WTC11 (cell line): ENCODE data around the gene UIMC1. TPM values are rescaled to one million over a fixed set of nuclear protein-coding genes. Genes with fewer than 3 reads are reported as not detected.

Experiments
- ATAC-seq: fragments of 200-7000 bp; cut with Tn5 transposase; 2 replicates; pipeline ENCODE4 v1.10.0; 2021; ENCODE audit warnings: mild to moderate bottlenecking, moderate library complexity
- CTCF ChIA-PET: fragments of 300-600 bp; sonication (Branson Sonifier 250); formaldehyde crosslinking; loops from one replicate; lab custom pipeline; 2021; ENCODE audit warnings: antibody characterized with exemption; lab: Charles Lee
- POLR2A ChIA-PET: fragments of 350-600 bp; sonication (Branson Sonifier 250); formaldehyde crosslinking; loops from one replicate; lab custom pipeline; 2021; ENCODE audit warnings: antibody characterized with exemption; lab: Charles Lee
- DNase-seq: peaks from one replicate; pipeline ENCODE4 v3.0.0; 2021; ENCODE audit warnings: low spot score
- H3K27ac Mint-ChIP-seq: 2 replicates; pipeline ENCODE4 v1.8.0; 2021; ENCODE audit warnings: mixed read lengths
- H3K27me3 Mint-ChIP-seq: 2 replicates; pipeline ENCODE4 v1.8.0; 2021; ENCODE audit warnings: low read depth, mild to moderate bottlenecking, moderate library complexity, mixed read lengths
- H3K36me3 Mint-ChIP-seq: 2 replicates; pipeline ENCODE4 v1.8.0; 2021; ENCODE audit warnings: mixed read lengths
- H3K4me1 Mint-ChIP-seq: 2 replicates; pipeline ENCODE4 v1.8.0; 2022; ENCODE audit warnings: mixed read lengths
- H3K4me3 Mint-ChIP-seq: 2 replicates; pipeline ENCODE4 v1.8.0; 2021; ENCODE audit warnings: mild to moderate bottlenecking, moderate library complexity, mixed read lengths
- H3K9me3 Mint-ChIP-seq: 2 replicates; pipeline ENCODE4 v1.8.0; 2021; ENCODE audit warnings: mixed read lengths
- ELF4 ChIP-seq: sonication (generic); formaldehyde crosslinking; IDR thresholded peaks from 2 replicates; pipeline ENCODE4 v1.8.1; 2022; ENCODE audit warnings: low read depth, mild to moderate bottlenecking, moderate library complexity, missing genetic modification reagents
- JUN ChIP-seq: sonication (generic); formaldehyde crosslinking; IDR thresholded peaks from 2 replicates; pipeline ENCODE4 v1.8.0; 2023; ENCODE audit warnings: mild to moderate bottlenecking, missing genetic modification reagents
- TEAD1 ChIP-seq: sonication (generic); formaldehyde crosslinking; IDR thresholded peaks from 2 replicates; pipeline ENCODE4 v1.8.0; 2022; ENCODE audit warnings: mild to moderate bottlenecking, missing genetic modification reagents
- ZNF121 ChIP-seq: sonication (generic); formaldehyde crosslinking; IDR thresholded peaks from 2 replicates; pipeline ENCODE4 v1.8.0; 2023; ENCODE audit warnings: missing genetic modification reagents
- ZNF219 ChIP-seq: sonication (generic); formaldehyde crosslinking; IDR thresholded peaks from 2 replicates; pipeline ENCODE4 v1.8.0; 2023; ENCODE audit warnings: missing genetic modification reagents, mild to moderate bottlenecking, borderline replicate concordance
- ZNF423 ChIP-seq: fragments of 250-450 bp; sonication (Bioruptor Pico); IDR thresholded peaks from 2 replicates; pipeline ENCODE4 v2.1.2; 2022; ENCODE audit warnings: mild to moderate bottlenecking, moderate library complexity
- total RNA-seq: library from RNA; stranded (reverse); gene quantifications from 3 replicates; pipeline ENCODE4 v1.2.3, GENCODE V29; 2021
- TF ChIP-seq, protein P1 (sequence below): sonication (generic); formaldehyde crosslinking; IDR thresholded peaks from 2 replicates; pipeline ENCODE4 v1.8.1; 2022; ENCODE audit warnings: low read depth, mild to moderate bottlenecking, moderate library complexity, missing genetic modification reagents, borderline replicate concordance
- TF ChIP-seq, protein P2 (sequence below): sonication (generic); formaldehyde crosslinking; IDR thresholded peaks from 2 replicates; pipeline ENCODE4 v1.8.0; 2022; ENCODE audit warnings: mild to moderate bottlenecking, missing genetic modification reagents
- TF ChIP-seq, protein P3 (sequence below): sonication (generic); formaldehyde crosslinking; IDR thresholded peaks from 2 replicates; pipeline ENCODE4 v1.8.0; 2023; ENCODE audit warnings: missing genetic modification reagents, mild to moderate bottlenecking, borderline replicate concordance
- TF ChIP-seq, protein P4 (sequence below): sonication (generic); formaldehyde crosslinking; IDR thresholded peaks from 2 replicates; pipeline ENCODE4 v1.8.1; 2023; ENCODE audit warnings: mild to moderate bottlenecking, moderate library complexity, missing genetic modification reagents

Gene UIMC1
- total RNA-seq, 1 experiment from 2014 or later, result 48.0 TPM

DNA sequence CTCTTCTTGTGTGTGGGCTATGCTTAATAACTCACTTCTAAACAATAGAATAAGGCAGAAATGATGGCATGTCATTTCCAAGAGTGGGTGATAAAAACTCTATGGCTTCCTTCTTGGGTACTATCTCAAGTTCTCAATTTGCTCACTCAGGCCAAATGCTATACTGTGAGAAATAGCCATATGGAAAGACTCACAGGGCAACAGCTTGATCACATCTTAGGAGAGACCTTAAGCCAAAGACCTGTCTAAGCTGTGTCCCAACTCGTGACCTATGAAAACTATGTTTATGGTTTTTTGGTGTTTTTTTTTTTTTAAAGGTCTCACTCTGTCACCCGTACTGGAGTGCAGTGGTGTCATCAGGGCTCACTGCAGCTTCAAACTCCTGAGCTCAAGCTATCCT, 2.1 kb upstream of the UIMC1 start (continued):
- TF ChIP-seq, protein P1, sequence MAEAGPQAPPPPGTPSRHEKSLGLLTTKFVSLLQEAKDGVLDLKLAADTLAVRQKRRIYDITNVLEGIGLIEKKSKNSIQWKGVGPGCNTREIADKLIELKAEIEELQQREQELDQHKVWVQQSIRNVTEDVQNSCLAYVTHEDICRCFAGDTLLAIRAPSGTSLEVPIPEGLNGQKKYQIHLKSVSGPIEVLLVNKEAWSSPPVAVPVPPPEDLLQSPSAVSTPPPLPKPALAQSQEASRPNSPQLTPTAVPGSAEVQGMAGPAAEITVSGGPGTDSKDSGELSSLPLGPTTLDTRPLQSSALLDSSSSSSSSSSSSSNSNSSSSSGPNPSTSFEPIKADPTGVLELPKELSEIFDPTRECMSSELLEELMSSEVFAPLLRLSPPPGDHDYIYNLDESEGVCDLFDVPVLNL (CRISPR knock-in tag), result no peak
- TF ChIP-seq ZNF219 (no peak), ELF4 (CRISPR knock-in tag) (no peak)

DNA sequence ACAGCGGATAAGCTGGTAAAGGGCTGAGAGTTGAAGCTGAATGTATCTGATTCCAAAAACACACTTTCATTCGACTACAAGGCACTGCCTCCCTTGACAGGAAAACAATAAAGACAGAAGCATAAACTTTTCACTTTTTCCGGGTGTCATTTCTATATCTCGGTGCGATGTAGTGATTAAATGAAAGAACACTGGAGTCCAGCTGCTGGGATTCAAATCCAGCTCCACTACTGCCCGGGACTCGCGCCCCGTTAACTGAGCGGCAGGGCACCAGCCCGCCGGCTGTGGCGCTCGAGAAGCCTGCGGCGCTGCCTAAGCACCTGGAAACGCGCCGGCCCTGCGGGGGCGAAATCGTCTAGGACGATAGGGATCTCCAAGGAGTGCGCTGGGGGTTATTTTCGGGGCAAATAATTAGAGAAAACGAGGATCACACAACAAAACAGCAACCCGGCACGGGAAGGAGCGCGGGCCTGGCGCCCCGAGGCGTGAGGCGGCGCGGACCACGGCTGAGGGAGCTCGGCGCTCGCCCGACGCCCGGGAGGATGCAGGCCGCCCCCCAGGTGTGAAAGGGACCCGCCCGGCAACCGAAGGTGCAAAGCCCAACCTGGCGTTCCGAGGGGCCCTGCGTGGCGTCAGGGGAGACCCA, 837 bp downstream of the UIMC1 start:
- ChIA-PET POLR2A (interaction anchor here (0.7 to 1.2 kb wide), 4 partner anchors 18 to 267 kb away, joined by 3 read pairs; no protein-coding TSS in a partner anchor), CTCF (interaction anchor here (0.7 to 2.8 kb wide), 11 partner anchors 17 to 491 kb away, joined by 3 to 19 read pairs (median 4); partner anchors contain the start of genes FGFR4 and ZNF346)
- peak; percentile 67 for DNase-seq
- Mint-ChIP-seq H3K27me3 (peaks cover 5% of the 10 kb centered on the region; the same call in 1 of the 2 replicates), H3K9me3 (no peaks in the 10 kb centered on the region), H3K36me3 (peaks cover 2% of the 10 kb centered on the region; the same call in 1 of the 2 replicates), H3K4me3 (peak overlapping the region; percentile 94), H3K4me1 (peaks cover 26% of the 10 kb centered on the region), H3K27ac (peak overlapping the region; percentile 89)
- no peak for TF ChIP-seq JUN (CRISPR knock-in tag)
- TF ChIP-seq, protein P2, sequence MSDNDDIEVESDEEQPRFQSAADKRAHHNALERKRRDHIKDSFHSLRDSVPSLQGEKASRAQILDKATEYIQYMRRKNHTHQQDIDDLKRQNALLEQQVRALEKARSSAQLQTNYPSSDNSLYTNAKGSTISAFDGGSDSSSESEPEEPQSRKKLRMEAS (CRISPR knock-in tag), result peak; percentile 15; the same call in 1 of the 2 replicates
- TF ChIP-seq, protein P1 (CRISPR knock-in tag), result no peak
- TF ChIP-seq, protein P3, sequence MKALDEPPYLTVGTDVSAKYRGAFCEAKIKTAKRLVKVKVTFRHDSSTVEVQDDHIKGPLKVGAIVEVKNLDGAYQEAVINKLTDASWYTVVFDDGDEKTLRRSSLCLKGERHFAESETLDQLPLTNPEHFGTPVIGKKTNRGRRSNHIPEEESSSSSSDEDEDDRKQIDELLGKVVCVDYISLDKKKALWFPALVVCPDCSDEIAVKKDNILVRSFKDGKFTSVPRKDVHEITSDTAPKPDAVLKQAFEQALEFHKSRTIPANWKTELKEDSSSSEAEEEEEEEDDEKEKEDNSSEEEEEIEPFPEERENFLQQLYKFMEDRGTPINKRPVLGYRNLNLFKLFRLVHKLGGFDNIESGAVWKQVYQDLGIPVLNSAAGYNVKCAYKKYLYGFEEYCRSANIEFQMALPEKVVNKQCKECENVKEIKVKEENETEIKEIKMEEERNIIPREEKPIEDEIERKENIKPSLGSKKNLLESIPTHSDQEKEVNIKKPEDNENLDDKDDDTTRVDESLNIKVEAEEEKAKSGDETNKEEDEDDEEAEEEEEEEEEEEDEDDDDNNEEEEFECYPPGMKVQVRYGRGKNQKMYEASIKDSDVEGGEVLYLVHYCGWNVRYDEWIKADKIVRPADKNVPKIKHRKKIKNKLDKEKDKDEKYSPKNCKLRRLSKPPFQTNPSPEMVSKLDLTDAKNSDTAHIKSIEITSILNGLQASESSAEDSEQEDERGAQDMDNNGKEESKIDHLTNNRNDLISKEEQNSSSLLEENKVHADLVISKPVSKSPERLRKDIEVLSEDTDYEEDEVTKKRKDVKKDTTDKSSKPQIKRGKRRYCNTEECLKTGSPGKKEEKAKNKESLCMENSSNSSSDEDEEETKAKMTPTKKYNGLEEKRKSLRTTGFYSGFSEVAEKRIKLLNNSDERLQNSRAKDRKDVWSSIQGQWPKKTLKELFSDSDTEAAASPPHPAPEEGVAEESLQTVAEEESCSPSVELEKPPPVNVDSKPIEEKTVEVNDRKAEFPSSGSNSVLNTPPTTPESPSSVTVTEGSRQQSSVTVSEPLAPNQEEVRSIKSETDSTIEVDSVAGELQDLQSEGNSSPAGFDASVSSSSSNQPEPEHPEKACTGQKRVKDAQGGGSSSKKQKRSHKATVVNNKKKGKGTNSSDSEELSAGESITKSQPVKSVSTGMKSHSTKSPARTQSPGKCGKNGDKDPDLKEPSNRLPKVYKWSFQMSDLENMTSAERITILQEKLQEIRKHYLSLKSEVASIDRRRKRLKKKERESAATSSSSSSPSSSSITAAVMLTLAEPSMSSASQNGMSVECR (CRISPR knock-in tag), result 0 out of 2 replicates have a peak, but pooled peaks have one; percentile 76
- peak; percentile 30; the same call in 1 of the 2 replicates for TF ChIP-seq ZNF423
- 0 out of 2 replicates have a peak, but pooled peaks have one; percentile 14 for TF ChIP-seq TEAD1 (CRISPR knock-in tag)
- ATAC-seq, result peak; percentile 25

DNA sequence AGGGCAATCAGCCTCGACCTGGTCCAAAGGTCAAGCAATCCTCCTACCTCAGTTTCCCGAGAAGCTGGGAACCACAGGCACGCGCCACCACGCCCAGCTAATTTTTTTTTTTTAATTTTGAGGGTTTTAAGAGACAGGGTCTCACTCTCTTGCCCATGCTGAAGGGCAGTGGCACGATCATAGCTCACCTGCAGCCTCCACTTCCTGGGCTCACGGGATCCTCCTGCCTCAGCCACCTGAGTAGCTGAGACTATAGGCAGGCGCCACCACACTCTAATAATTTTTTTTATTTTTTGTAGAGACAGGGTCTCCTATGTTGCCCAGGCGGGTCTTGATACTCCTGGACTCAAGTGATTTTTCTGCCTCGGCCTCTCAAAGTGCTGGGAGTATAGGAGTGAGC, 1.6 kb downstream of the UIMC1 start:
- CTCF ChIA-PET, result interaction anchor here (0.7 to 2.8 kb wide), 8 partner anchors 18 to 344 kb away, joined by 3 to 19 read pairs (median 7); partner anchors contain the start of genes FGFR4 and ZNF346
- no peak for ATAC-seq
- DNase-seq, result no peak
- TF ChIP-seq ZNF121 (CRISPR knock-in tag), result peak; percentile 90
- TF ChIP-seq, protein P4, sequence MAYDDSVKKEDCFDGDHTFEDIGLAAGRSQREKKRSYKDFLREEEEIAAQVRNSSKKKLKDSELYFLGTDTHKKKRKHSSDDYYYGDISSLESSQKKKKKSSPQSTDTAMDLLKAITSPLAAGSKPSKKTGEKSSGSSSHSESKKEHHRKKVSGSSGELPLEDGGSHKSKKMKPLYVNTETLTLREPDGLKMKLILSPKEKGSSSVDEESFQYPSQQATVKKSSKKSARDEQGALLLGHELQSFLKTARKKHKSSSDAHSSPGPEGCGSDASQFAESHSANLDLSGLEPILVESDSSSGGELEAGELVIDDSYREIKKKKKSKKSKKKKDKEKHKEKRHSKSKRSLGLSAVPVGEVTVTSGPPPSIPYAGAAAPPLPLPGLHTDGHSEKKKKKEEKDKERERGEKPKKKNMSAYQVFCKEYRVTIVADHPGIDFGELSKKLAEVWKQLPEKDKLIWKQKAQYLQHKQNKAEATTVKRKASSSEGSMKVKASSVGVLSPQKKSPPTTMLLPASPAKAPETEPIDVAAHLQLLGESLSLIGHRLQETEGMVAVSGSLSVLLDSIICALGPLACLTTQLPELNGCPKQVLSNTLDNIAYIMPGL (CRISPR knock-in tag), result no peak
- peaks cover 3% of the 10 kb centered on the region; the same call in 1 of the 2 replicates for H3K36me3 Mint-ChIP-seq
- peak overlapping the region; percentile 94 for H3K4me3 Mint-ChIP-seq
- H3K9me3 Mint-ChIP-seq, result no peaks in the 10 kb centered on the region
- H3K27me3 Mint-ChIP-seq, result peaks cover 5% of the 10 kb centered on the region; the same call in 1 of the 2 replicates
- POLR2A ChIA-PET, result no interaction called here
- peaks cover 26% of the 10 kb centered on the region for H3K4me1 Mint-ChIP-seq
- H3K27ac Mint-ChIP-seq, result no peak overlapping the region
